Islet precursor cell (in vitro differentiated cells): ENCODE results near the gene ANAPC13.

Experiments used
- DNase-seq: peaks from one replicate; pipeline ENCODE4 v3.0.0-alpha.2; 2018

Gene ANAPC13

DNA sequence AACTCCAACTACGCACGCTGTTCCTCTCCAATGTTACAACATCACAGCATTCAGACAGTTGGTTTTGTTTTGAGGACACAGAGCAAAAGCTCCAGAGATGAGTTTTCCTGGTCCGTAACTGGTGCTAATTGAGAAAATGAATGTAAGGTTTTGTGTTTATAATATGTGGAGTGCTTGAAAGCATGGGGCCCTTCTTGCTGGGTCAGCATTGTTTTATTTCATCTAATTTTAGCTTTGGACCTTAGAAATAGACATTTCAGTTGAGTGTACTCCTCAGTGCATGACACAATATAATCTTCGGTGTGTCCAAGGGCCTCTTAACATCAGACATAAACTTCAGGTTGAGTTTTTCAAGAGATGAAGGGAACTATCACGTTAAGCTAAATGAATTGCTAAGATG lies 37.1 kb downstream of the ANAPC13 start:
- no peak for DNase-seq

DNA sequence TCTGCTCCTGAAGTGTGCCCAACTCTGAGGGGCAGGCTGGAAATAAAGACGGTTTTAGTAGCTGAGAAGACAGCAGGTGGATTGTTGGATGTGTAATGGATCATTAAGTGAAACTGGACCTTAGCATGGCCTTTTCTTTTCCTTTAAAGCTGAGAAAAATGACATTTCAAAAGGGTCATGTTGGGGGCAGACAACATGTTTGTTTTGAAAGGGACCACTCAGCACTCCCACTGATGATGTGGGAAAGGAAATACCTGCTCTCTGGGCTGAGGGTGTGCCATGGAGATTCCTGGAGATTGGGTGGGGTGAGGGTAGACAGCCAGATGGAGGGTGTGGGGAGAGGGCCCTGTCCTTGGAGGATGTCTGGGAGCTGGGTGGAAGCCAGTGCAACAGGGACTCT lies 38.4 kb downstream of the ANAPC13 start:
- DNase-seq = no peak

DNA sequence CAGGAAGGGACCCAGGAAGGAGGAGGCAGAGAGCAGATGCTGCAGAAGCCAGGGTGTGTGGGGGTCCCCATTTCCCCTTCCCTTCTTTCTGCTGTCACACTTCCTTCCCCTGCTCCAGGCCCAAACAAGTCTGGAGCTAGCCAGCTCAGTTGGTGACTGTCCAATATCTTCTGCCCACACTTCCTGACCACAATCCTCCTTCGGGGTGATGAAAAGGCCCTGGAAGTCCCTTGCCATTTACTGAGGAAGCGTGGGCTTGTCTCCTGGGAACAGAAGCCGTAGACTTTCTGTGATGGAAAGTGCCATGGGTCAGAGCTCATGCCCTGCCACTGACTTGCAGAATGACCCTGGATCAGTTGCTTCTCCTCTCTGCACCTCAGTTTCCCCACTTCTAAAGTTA lies 39.0 kb downstream of the ANAPC13 start:
- DNase-seq = no peak

DNA sequence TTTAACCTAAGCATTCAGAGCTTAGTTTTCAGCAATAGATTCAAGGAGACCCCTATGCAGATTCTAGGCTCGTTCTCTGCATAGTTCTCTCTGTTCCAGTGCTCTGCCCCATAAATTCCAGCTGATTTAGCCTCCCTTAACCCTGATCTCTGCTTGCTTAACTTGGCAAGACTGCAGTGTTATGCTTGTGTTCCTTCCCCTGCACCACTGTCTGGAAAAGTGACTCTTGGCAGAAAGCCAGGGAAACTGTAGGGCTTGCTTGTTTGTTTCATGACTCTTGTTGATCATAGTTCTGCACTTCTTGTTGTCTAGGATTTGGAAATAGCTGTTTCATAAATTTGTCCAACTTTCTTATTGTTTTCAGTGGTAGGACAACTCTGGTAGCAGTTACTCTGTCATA lies 40.1 kb downstream of the ANAPC13 start:
- DNase-seq = no peak

DNA sequence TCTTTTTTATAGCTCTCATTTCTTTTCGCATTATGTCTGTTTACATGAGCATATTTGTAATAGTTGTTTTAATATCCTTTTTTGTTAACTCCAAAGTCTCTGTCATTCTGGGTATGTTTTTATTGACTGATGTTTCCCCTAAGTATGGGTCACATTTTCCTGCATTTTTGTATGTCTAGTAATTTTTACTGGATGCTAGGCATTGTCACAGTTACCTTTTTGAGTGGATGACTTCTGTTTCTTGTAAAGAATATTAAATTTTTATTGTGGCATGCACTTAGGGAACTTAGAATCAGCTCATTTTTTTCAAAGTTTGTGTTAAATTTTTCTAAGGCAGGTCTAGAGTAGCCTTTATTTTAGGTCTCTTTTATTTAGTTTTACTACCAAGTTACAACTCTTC lies 40.7 kb downstream of the ANAPC13 start:
- no peak for DNase-seq

DNA sequence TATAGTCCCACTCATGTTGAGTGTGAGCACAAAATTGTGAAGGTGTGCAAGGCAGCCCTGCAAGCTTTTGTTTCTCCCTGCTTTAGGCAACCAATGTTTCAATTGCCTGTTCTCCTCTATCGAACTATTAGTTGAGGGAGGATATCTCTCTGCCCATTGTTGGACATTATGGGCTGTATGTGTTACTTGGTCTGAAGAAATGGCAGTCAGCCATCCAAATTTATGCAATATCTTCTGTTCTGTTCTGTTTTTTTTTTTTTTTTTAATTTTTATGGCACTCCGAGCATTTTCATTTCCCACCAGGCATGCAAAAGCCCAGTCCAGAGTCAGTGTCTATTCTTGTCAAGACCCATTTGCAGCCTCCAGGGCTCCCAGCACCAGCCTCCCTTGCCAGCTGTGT lies 44.0 kb downstream of the ANAPC13 start:
- DNase-seq = no peak

DNA sequence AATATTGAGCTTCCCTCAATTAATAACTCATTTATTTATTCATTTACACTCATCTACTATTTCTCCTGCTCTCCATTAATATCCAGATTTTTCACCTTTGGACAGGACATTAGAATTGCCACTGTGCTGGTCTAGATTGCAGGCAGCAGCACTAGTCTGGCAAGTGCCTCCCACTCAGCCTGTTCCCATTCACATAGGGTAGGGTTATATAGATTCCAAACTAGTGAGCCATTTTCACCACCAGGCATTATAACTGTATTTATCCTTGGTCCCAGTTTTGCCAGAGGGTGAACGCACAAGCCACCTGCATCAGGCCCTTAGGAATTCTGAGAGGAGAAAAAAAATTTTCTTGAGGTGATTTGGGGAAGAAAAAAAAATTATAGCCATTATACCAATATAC lies 44.5 kb downstream of the ANAPC13 start:
- DNase-seq = no peak

DNA sequence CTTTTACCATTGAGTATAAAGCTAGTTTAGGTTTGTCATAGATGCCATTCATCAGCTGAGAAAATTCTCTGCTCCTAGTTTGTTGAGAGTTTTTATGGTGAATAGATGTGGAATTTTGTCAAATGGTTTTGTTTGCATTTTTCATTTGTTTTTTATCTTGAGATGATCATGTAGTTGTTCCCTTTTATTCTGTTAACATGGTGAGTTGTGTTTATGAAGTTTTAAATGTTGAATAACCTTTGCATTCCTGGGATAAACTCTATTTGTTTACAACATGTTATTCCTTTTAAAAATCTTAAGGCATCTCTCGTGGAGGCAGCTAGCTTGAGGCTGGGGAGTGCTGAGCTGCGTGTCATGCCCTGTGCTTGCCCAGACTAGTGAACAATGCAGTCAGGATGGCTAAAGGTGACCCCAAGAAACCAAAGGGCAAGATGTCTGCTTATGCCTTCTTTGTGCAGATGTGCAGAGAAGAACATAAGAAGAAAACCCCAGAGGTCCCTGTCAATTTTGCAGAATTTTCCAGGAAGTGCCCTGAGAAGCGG lies 48.5 kb downstream of the ANAPC13 start:
- no peak for DNase-seq

DNA sequence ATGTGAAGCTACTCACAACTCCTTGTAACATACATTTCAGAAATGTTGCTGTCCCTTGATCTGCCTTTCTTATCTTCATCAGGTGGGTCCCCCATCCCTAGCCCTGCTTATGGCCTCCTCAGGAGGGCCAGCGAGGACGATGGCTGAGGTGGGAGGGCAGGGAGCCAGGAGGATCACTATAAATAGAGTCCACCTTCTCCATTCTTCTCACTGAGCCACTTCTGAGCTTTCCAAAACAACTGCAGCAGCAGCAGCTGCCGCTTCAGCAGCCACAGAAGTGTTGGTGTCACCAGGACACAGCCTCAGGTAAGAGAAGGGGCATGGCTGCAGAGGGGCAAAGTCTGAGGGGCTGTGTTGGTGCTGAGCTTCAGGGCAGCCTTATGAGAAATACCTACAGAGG lies 53.5 kb downstream of the ANAPC13 start:
- DNase-seq = no peak

DNA sequence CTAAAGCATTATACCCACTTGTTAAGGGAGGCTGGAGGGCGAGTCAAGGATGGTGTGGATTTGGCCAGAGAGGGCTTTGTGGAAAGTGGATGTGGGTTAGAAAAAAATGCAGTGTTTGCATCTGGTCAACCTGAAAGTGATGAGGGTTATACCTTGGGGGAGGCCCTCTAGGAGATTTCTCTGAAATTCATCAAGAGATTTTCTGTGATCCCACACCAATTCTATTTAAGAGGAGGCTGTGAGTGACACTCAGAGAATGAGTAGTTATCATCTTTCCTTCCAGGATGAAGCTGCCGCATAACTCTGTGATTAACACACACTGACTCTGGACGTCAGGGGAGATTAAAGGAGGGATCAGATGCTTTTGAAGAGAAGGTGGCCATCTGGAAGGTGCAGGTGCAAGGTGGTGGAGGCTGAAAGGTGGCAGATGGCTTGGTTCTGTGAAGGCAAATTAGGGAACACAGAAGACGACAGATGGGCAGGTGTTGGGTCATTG lies 54.8 kb downstream of the ANAPC13 start:
- DNase-seq = no peak

DNA sequence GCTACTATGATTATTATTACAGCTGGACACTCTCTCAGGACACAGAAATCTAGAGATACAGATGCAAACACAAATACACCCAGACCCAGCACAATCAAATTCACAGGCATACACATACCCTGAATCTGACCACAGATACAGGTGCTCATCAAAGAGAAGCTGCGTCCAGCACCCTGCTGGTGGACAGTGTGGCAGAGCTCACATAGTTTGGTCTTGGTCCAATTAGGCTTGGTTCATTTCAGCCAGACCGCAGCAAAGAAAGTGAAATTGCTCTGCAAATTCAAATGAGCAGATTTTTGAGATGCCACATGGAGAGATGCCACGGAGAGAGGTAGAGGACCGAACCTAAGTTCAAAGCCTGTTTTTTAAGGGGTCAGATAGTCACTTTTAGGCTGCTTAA lies 55.6 kb downstream of the ANAPC13 start:
- DNase-seq = no peak

DNA sequence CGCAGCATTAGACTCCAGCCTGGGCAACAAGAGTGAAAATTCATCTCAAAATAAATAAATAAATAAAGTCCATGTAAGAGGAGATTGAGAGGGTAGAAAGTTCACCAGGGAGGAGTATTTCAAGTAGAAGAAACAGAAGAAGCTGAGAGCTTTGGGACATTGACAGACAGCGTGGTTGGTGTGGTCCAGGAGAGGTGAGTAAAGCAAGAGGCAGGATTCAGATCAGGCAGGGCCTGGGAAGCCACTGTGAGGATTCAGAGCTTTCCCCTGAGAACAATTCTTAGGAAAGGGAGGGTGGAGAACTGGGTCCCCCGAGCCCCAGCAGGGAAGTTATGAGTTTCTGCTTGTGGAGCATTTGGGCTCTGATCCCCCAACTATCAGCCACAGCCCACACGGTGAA lies 57.4 kb downstream of the ANAPC13 start:
- no peak for DNase-seq
